Measurements from ENCODE around the gene CAMTA1.

The CAMTA1 gene

GRCh38 chr1:6902153-6902552 is 116.9 kb downstream of the CAMTA1 start:
- TF ChIP-seq CTCF (IDR thresholded peaks at IDR 0.05; ENCODE audit: control insufficient read depth, extremely low read depth, insufficient read depth) = no peak
- no peak for DNase-seq (ENCODE audit: low read depth)
- H3K4me3 ChIP-seq (ENCODE audit: low read depth, low read length) = no peak overlapping the region

GRCh38 chr1:6904476-6905170 is 119.4 kb downstream of the CAMTA1 start:
- no peak for DNase-seq (ENCODE audit: low read depth)
- TF ChIP-seq CTCF (IDR thresholded peaks at IDR 0.05; ENCODE audit: control insufficient read depth, extremely low read depth, insufficient read depth) = no peak
- no peak overlapping the region for H3K4me3 ChIP-seq (ENCODE audit: low read depth, low read length)

GRCh38 chr1:6905331-6905730 is 120.1 kb downstream of the CAMTA1 start:
- no peak overlapping the region for H3K4me3 ChIP-seq (ENCODE audit: low read depth, low read length)
- no peak for DNase-seq (ENCODE audit: low read depth)
- TF ChIP-seq CTCF (IDR thresholded peaks at IDR 0.05; ENCODE audit: control insufficient read depth, extremely low read depth, insufficient read depth) = no peak

GRCh38 chr1:6905790-6906189 is 120.5 kb downstream of the CAMTA1 start:
- no peak for TF ChIP-seq CTCF (IDR thresholded peaks at IDR 0.05; ENCODE audit: control insufficient read depth, extremely low read depth, insufficient read depth)
- no peak for DNase-seq (ENCODE audit: low read depth)
- H3K4me3 ChIP-seq (ENCODE audit: low read depth, low read length) = no peak overlapping the region

GRCh38 chr1:6906783-6907182 is 121.5 kb downstream of the CAMTA1 start:
- no peak for TF ChIP-seq CTCF (IDR thresholded peaks at IDR 0.05; ENCODE audit: control insufficient read depth, extremely low read depth, insufficient read depth)
- no peak for DNase-seq (ENCODE audit: low read depth)
- no peak overlapping the region for H3K4me3 ChIP-seq (ENCODE audit: low read depth, low read length)

GRCh38 chr1:6907201-6907600 is 121.9 kb downstream of the CAMTA1 start:
- no peak for DNase-seq (ENCODE audit: low read depth)
- H3K4me3 ChIP-seq (ENCODE audit: low read depth, low read length) = no peak overlapping the region
- no peak for TF ChIP-seq CTCF (IDR thresholded peaks at IDR 0.05; ENCODE audit: control insufficient read depth, extremely low read depth, insufficient read depth)
